ENCODE results near the gene SLK.

- TF ChIP-seq CTCF (IDR thresholded peaks at IDR 0.05), result no peak
- TF ChIP-seq POLR2A (IDR thresholded peaks at IDR 0.05), result no peak
Measured at GRCh38 chr10:104053201-104053600, 86.3 kb downstream of the SLK start.
